ENCODE measurements around the gene NABP2.
"Not testable (repeated sequence)": the region's sequence is repeated elsewhere in the genome, so short reads cannot be mapped to it uniquely, and the experiment has no call there.

NABP2 gene

DNA sequence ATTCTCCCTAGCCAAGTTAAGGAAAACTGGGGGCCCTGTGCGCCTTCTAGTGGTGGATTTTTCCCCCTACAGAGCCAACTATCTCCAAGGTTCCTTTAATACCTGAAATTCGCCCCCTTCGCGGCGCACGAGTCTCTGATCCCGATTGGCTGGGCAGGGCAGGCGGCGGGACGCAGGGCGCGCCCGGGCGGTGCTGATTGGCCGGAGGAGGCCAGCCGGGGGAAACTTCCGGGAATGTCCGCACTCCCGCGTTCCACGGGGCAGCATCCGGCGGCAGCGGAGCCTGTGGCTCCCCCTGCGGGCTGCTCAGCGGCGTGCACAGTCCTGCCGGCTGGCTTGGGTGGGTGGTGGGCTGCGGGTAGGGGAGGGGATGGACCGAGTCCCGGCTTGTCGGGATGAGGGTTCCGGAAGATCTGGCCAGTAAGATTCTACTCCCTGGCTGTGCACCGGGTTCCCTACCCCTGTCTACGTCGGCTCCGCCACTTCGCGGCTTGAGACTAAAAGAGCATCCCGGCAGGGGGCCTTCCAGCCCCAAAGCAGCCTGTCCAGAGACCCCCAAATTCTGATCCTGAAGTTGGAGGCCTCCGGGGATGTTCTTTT is at the start of gene NABP2:
Gene NABP2, plus strand, starts transcription at position 241 of the 600 bp plus-strand sequence. CDS start 515 bp downstream, outside the sequence.
- DNase-seq (ENCODE audit: low read depth in 2 of 3, low spot score in 2 of 3): peak; percentile 84 to 95 (median 90)

DNA sequence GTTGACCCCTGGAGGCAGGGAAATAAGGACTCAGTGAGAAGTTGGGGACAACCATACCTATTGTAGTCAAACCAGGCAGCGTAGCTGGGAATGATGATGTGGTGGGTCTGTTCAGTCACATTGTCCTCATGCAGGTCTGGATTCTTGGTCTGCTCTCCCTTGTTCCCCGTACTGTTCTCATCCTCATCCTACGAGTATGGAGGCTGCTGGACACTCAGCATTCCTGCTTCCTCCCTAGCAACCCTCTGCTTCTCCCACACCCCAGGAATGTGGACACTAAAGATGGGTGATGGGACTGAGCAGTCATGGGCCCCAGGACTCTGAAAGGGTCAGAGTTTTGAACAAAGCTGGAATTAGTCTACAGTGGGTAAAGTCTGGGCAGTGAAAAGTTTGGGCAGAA is 45.8 kb upstream of the NABP2 start:
- DNase-seq (ENCODE audit: low read depth in 2 of 3, low spot score in 2 of 3): no peak

GRCh38 chr12:56186957-56187356 is 37.2 kb upstream of the NABP2 start:
- no peak for DNase-seq (ENCODE audit: low read depth in 2 of 3, low spot score in 2 of 3)

DNA sequence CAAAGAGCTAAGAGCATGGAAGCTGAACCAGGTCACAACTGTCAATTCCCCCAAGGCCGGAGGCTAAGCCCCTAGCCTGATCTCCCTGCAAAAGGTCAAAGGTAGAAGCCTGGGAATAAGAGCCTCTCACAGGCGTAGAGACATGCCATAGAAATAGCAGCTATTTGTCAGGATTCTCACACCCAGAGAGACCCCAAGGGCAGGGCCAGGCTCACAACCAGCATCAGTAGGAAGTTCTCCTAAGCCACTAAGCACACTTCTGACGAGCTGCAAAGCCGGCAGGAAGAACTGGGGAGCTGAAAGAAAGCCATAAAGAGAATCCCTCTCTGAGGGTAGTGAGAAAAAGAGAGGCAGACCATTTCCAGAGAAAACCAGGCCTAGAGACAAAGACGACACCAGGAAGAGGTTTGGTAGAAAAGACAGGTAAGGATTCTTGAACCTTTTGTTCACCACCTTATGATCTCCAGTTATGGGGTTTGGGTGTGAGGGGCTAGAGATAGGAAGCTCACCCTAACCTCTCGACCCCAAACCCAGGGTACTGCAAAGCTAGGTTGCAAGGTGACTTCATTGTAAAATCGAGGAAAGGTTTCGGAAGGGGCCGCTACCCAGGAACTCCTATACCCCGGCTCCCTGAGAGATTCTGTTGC is 35.9 kb upstream of the NABP2 start:
- DNase-seq (ENCODE audit: low read depth in 2 of 3, low spot score in 2 of 3): no peak

DNA sequence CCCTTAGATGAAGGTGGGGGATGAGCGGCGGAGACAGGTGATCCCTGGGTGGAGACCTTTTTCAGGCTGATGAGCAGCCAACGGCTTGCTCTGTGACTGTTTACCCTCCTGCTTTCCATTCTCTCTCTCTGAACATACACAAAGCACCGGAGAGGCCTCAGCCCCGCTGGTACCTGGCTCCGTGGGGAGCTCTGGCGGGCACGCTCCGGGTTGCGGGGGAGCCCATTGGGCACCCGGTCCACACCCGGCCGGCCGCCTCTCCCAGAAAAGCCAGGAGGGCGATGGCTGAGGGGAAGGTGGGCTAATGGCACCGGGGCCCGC is 35.4 kb upstream of the NABP2 start:
- peak in 1 of 3 experiments; percentile 10 for DNase-seq (ENCODE audit: low read depth in 2 of 3, low spot score in 2 of 3)

GRCh38 chr12:56189099-56189917 is 34.8 kb upstream of the NABP2 start, which contains the start of gene SMARCC2:
Gene SMARCC2 (minus strand): TSS chr12:56189483. CDS start chr12:56189461, 22 bp downstream.
- peak; percentile 66 to 74 (median 73) for DNase-seq (ENCODE audit: low read depth in 2 of 3, low spot score in 2 of 3)

GRCh38 chr12:56189918-56190694 is 34.0 kb upstream of the NABP2 start:
- peak; percentile 81 to 99 (median 98) for DNase-seq (ENCODE audit: low read depth in 2 of 3, low spot score in 2 of 3)

DNA sequence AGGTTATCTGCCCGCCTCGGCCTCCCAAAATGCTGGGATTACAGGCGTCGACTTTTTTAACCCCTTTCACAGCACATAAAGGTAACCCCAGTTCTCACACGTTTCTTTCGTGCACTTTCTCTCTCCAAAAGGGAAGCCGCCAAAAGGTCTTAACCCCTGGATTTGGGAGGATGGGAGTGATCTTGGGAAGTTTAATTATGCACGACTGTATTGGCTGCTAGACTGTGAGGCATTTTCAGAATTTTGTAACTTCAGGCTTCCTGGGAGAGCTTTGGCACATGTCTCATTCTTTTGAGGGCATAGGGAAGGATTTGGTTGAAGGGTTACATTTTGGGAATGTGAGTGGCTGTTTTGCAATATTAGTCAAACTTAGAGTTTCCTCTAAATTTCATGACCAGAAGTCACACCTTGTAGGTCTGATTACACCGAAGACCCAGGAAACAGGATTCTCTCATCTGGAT is 33.4 kb upstream of the NABP2 start:
- no peak for DNase-seq (ENCODE audit: low read depth in 2 of 3, low spot score in 2 of 3)

GRCh38 chr12:56192582-56192981 is 31.6 kb upstream of the NABP2 start:
- DNase-seq (ENCODE audit: low read depth in 2 of 3, low spot score in 2 of 3): no peak

DNA sequence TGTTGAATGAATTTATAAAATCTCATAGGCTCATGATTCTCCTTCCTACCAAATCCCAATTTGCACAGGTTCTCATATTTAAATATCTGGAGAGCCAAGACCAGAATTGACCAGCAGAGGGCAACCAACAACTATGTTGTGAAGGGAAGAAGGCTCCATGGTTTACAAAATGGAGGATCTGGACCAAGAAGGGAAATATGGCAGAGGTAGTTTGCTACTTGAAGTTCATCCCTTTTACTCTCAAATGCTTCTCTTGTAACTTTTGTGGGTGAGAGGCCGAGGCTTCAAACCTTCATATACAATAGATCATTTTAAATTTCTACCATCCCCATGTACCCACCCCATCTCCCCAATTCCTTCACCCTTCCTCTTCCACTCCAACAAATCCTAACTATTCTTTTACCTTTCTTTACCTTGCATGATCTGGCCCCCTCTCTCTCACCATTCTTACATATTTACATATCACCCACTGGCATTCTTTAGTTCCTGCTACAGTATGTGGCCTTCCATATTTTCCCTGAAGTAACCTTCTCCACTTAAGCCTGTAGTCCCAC is 31.0 kb upstream of the NABP2 start:
- peak in 1 of 3 experiments; percentile 33 for DNase-seq (ENCODE audit: low read depth in 2 of 3, low spot score in 2 of 3)

DNA sequence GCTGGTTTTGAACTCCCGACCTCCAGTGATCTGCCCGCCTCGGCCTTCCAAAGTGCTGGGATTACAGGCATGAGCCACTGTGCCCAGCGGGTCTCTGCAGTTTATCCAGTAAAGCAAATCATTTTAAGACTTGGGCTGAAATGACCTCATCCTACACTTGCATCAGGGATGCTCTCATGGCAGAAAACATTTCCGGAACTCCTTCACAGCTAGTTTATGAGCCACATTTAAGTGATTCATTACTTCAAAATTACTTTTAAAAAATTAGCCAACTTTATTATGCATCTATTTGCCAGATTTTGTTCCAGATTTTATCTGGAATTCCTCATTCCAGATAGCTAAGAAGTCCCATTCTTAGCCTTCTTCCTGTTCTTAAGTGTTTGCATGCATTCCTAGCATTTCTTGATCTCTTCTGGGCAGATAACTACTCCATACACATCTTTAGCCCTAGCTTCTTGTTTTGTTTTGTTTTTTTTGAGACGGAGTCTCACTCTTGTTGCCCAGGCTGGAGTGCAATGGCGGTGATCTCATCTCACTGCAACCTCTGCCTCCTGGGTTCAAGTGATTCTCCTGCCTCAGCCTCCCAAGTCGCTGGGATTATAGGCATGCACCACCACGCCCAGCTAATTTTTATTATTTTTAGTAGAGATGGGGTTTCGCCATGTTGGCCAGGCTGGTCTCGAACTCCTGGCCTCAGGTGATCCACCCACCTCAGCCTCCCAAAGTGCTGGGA is 27.2 kb upstream of the NABP2 start:
- not testable (repeated sequence) for DNase-seq (ENCODE audit: low read depth in 2 of 3, low spot score in 2 of 3)

- no peak for DNase-seq (ENCODE audit: low read depth in 2 of 3, low spot score in 2 of 3)
These were observed 26.1 kb upstream of the NABP2 start for GRCh38 chr12:56197921-56198635.

GRCh38 chr12:56198836-56199235 is 25.3 kb upstream of the NABP2 start:
- DNase-seq (ENCODE audit: low read depth in 2 of 3, low spot score in 2 of 3): no peak

- DNase-seq (ENCODE audit: low read depth in 2 of 3, low spot score in 2 of 3): no peak
These were observed 21.8 kb upstream of the NABP2 start for GRCh38 chr12:56202366-56202765.

DNA sequence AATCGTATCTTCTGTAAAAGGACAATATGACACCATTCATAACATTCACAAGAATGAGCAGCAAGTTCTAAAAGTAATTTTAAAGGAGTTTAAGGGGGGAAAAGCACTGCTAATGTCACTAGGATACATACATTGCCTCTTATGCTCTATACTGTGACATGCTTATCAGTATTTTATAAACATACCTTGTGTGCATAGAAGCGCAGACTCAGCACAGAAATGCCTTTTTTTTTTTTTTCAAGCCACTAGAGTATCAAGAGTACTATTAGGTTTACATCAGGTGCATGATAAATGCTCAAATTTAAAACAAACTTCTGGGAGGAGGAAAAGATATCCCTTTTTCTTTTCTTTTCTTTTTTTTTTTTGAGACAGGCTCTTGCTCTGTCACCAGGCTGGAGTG is 21.3 kb upstream of the NABP2 start:
- no peak for DNase-seq (ENCODE audit: low read depth in 2 of 3, low spot score in 2 of 3)

DNA sequence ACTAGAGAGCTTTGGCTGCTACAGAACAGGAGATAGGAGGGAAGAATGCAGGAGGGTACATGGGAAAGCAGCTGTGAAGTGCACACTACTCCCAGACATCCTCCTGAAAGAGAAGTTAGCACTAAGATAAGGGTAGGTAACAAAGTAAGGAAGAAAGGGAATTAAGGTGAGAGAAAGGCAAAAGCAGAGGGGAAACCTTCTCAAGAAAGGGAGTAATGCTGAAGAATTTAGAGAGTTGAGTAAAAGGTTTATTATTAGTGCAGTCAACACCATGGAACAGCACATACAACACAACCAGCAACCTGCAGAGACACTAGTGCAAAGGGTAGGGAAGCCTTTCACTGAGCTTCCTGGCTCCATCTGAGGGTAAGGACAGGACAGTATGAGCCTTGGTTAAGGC is 19.9 kb upstream of the NABP2 start:
- DNase-seq (ENCODE audit: low read depth in 2 of 3, low spot score in 2 of 3): no peak

DNA sequence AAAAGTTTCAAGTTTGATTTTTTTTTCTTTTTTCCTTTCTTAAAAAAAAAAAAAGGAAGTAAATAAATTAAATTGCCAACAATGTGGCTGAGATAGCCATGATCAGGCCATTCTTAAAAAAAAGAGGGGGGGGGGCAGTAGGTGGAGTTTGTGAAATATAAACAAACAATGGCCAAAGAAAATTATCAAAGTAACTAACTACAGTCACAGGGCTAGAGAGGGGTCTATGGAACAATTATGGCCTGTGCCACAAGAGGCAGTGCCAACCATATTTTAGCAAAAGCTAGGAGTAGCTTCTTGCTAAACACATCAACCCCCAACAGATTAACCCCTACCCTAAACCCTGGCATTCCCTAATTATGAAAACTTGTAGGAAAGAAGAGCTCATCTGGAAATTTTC is 18.7 kb upstream of the NABP2 start:
- DNase-seq (ENCODE audit: low read depth in 2 of 3, low spot score in 2 of 3): no peak

- no peak for DNase-seq (ENCODE audit: low read depth in 2 of 3, low spot score in 2 of 3)
These were observed 17.5 kb upstream of the NABP2 start for GRCh38 chr12:56206452-56207166.

DNA sequence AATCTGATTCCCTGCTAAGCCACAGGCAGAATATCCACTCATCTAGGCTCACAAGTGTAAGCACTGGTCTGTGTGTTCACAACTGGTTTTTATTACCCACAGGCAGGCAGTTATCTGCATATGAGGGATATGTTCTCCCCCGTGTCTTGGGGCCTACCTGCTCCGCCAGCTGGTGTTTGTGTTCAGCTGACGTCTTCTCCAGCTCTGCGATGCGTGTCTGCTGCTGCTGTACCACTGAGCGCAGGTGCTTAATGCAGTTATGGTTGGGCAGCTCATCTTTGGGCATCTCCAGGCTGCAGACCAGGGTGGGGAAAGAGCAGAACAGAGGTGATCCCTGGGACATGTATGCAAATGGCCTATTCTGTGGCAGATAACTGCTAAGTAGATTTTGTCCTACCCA is 16.1 kb upstream of the NABP2 start:
- DNase-seq (ENCODE audit: low read depth in 2 of 3, low spot score in 2 of 3): no peak
